OCI-LY3 (cell line): Measurements from ENCODE around the gene FAM229A.

Experiments
- H2AFZ ChIP-seq: fragments of 200-600, 300-600 bp; shearing (Covaris generic); 2 replicates; pipeline ENCODE4 v1.6.0; 2014; ENCODE audit warnings: antibody characterized with exemption, low read depth, low read length
- H3K27ac ChIP-seq: fragments of 200-600, 300-600 bp; sonication (generic); 2 replicates; pipeline ENCODE4 v1.5.1; 2014; ENCODE audit warnings: mild to moderate bottlenecking, low read length, moderate library complexity, mixed read lengths
- H3K27me3 ChIP-seq: fragments of 200-600, 300-600 bp; sonication (generic); 2 replicates; pipeline ENCODE4 v1.6.1; 2014; ENCODE audit warnings: low read depth, low read length, mixed read lengths
- H3K36me3 ChIP-seq: fragments of 200-600, 300-600 bp; sonication (generic); replicated peaks from 2 replicates; pipeline ENCODE3; 2014; ENCODE audit warnings: low read depth, low read length, mixed read lengths
- H3K4me1 ChIP-seq: fragments of 300-600, 200-600 bp; sonication (generic); 2 replicates; pipeline ENCODE4 v1.6.1; 2014; ENCODE audit warnings: low read length, mixed read lengths
- H3K4me2 ChIP-seq: fragments of 200-600, 300-600 bp; sonication (generic); 2 replicates; pipeline ENCODE4 v1.6.1; 2014; ENCODE audit warnings: low read length, mixed read lengths
- H3K4me3 ChIP-seq: fragments of 300-600, 200-600 bp; sonication (generic); 2 replicates; pipeline ENCODE4 v1.5.1; 2014; ENCODE audit warnings: antibody characterized with exemption, mild to moderate bottlenecking, low read length, moderate library complexity
- H3K79me2 ChIP-seq: fragments of 300-600, 200-600 bp; shearing (Covaris generic); 2 replicates; pipeline ENCODE4 v1.6.1; 2014; ENCODE audit warnings: mild to moderate bottlenecking, low read length, mixed read lengths
- H3K9ac ChIP-seq: fragments of 300-600, 200-600 bp; shearing (Covaris generic); 2 replicates; pipeline ENCODE4 v1.6.0; 2014; ENCODE audit warnings: mild to moderate bottlenecking, low read length, moderate library complexity
- H3K9me3 ChIP-seq: fragments of 200-600, 300-600 bp; shearing (Covaris generic); 2 replicates; pipeline ENCODE4 v1.6.1; 2014; ENCODE audit warnings: low read length, mixed read lengths; ENCODE audit not compliant: insufficient read depth
- H4K20me1 ChIP-seq: fragments of 200-600, 300-600 bp; sonication (generic); 2 replicates; pipeline ENCODE4 v1.6.1; 2016; ENCODE audit warnings: low read length, mixed read lengths; ENCODE audit not compliant: insufficient read depth
- EZH2phosphoT487 ChIP-seq: fragments of 200-600 bp; shearing (Covaris generic); IDR thresholded peaks from 2 replicates; pipeline ENCODE4 v1.6.1; 2018; ENCODE audit warnings: antibody characterized with exemption, mixed run types, low read depth
- TF ChIP-seq, protein P1 (sequence below): fragments of 200-600, 300-600 bp; sonication (generic); IDR thresholded peaks from 2 replicates; pipeline ENCODE4 v1.5.1; 2014; ENCODE audit warnings: antibody characterized with exemption, low read length, low read depth

The FAM229A gene

DNA sequence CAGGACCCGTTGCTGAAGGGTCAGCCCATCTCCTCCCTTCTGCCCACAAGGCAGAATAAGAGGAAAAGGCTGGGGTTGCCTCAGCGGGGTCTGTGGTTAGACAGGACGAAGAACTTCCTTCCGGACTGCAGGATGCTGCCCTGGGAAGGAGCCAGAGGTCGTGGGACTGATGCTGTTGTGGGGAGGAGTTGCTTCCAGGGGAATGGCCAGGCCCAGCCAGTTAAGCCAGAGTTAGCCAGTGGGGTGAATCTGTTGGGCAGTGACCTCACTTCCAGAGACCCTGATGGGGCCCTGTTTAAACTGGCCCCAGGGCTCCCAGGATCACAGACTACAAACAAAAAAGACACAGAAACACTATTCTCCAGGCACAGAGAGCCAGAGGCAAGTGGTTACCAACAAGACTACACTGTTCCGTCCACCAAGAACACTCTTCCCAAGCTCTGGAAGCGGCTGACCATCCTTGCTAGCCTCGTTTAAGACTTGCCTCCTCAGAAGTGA, 13.0 kb downstream of the FAM229A start:
- Histone ChIP-seq H3K4me1 (peaks cover 11% of the 10 kb centered on the region), H3K27me3 (no peaks in the 10 kb centered on the region), H3K27ac (no peak overlapping the region), H3K4me2 (no peak overlapping the region), H4K20me1 (no peaks in the 10 kb centered on the region), H2AFZ (no peak overlapping the region), H3K9ac (no peak overlapping the region), H3K9me3 (no peaks in the 10 kb centered on the region), H3K4me3 (no peak overlapping the region), H3K79me2 (no peaks in the 10 kb centered on the region), H3K36me3 (no peaks in the 10 kb centered on the region)
- TF ChIP-seq, protein P1, sequence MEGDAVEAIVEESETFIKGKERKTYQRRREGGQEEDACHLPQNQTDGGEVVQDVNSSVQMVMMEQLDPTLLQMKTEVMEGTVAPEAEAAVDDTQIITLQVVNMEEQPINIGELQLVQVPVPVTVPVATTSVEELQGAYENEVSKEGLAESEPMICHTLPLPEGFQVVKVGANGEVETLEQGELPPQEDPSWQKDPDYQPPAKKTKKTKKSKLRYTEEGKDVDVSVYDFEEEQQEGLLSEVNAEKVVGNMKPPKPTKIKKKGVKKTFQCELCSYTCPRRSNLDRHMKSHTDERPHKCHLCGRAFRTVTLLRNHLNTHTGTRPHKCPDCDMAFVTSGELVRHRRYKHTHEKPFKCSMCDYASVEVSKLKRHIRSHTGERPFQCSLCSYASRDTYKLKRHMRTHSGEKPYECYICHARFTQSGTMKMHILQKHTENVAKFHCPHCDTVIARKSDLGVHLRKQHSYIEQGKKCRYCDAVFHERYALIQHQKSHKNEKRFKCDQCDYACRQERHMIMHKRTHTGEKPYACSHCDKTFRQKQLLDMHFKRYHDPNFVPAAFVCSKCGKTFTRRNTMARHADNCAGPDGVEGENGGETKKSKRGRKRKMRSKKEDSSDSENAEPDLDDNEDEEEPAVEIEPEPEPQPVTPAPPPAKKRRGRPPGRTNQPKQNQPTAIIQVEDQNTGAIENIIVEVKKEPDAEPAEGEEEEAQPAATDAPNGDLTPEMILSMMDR, result no peak
- no peak for TF ChIP-seq EZH2phosphoT487

DNA sequence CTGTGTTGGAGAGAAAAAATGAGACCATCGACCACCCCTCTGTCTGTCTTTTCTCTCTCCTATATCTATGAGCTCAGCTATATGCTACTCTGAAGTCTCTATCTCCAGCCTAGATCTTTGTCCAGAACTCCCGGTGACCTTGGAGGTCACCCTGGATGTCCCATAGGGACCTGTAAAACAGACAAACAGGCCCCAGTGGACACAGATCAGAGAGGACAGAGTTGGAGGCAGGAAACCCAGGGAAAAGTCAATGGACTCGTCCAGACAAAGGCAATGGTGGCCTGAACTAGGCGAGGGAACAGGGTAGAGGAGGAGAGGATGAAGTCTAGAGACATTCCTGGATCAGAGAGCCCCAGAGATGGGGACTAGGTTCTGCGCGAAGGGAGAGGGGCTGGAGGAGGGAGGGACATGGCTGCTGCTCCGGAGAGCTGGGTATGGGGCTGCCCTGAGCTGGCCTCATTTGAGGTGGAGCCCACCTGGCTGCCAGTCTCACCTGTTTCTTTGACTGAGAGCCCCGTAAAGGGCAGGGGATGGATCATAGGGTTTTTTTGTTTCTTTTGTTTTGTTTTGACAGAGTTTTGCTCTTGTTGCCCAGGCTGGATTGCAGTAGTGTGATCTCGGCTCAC, 15.6 kb downstream of the FAM229A start:
- no peak for TF ChIP-seq EZH2phosphoT487
- TF ChIP-seq, protein P1, result no peak

DNA sequence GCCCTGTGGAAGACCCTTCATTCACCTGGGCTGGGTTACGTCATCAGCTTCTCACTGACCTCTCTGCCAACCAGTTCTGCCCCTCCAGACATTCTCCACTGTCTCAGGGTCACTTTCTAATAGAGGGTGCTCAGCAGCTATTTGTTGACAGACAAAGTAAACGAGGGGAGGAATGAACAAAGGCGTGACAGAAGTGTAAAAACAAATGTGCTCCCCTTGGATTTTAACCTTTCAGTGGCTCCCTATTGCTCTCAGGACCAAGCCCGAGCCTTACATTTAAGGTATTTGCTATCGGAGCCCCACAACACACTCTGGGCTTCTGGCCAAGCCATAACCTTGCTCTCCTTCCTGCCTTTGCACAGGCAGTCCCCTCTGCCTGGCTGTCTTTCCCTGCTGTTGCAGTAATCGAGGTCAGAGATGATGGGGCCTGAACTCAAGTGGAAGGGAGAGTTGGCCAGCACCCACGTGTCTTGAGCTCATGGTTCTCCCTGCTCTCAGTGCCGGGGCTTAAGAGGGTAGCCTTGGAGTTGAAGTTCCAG, 16.9 kb downstream of the FAM229A start:
- no peak for TF ChIP-seq EZH2phosphoT487
- TF ChIP-seq, protein P1, result no peak
- Histone ChIP-seq H2AFZ (no peak overlapping the region), H4K20me1 (no peaks in the 10 kb centered on the region), H3K79me2 (no peaks in the 10 kb centered on the region), H3K27ac (no peak overlapping the region), H3K4me3 (no peak overlapping the region), H3K9ac (no peak overlapping the region), H3K9me3 (no peaks in the 10 kb centered on the region), H3K36me3 (no peaks in the 10 kb centered on the region), H3K27me3 (no peaks in the 10 kb centered on the region), H3K4me1 (peaks cover 10% of the 10 kb centered on the region), H3K4me2 (no peak overlapping the region)

More for the DNA sequence above, 15.6 kb downstream of the FAM229A start:
- Histone ChIP-seq H3K4me3 (no peak overlapping the region), H4K20me1 (no peaks in the 10 kb centered on the region), H3K9me3 (no peaks in the 10 kb centered on the region), H3K4me1 (peaks cover 11% of the 10 kb centered on the region), H3K27ac (no peak overlapping the region), H3K36me3 (no peaks in the 10 kb centered on the region), H3K4me2 (no peak overlapping the region), H2AFZ (no peak overlapping the region), H3K9ac (no peak overlapping the region), H3K27me3 (no peaks in the 10 kb centered on the region), H3K79me2 (no peaks in the 10 kb centered on the region)

DNA sequence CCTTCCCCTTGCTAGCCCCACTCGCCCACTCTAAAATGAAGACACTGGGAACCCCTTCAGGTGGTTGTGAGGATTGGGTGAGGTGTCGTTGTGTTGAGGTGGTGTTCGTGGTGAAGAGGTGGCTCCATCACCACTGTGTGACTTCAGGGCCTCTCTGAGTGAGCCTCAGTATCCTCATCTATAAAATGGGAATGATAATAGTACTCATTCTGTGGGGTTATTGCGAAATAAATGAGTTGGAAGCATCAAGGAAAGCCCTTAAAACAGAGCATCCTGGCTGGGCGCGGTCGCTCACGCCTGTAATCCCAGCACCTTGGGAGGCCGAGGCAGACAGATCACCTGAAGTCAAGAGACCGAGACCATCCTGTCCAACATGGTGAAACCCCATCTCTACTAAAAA, 19.6 kb downstream of the FAM229A start:
- H3K9me3 ChIP-seq, result no peaks in the 10 kb centered on the region
- H3K36me3 ChIP-seq, result no peaks in the 10 kb centered on the region
- no peaks in the 10 kb centered on the region for H3K79me2 ChIP-seq
- H3K4me1 ChIP-seq, result peaks cover 35% of the 10 kb centered on the region
- no peak overlapping the region for H2AFZ ChIP-seq
- H3K27me3 ChIP-seq, result no peaks in the 10 kb centered on the region; the same call in 1 of the 2 replicates
- H4K20me1 ChIP-seq, result no peaks in the 10 kb centered on the region
- peak overlapping the region; percentile 22; the same call in 1 of the 2 replicates for H3K4me2 ChIP-seq
- no peak overlapping the region for H3K27ac ChIP-seq
- no peak overlapping the region for H3K4me3 ChIP-seq
- no peak overlapping the region for H3K9ac ChIP-seq
- TF ChIP-seq, protein P1, result no peak
- no peak for TF ChIP-seq EZH2phosphoT487
